ENCODE measurements around the gene TFR2. TPM values are rescaled to one million over a fixed set of nuclear protein-coding genes. Genes with fewer than 3 reads are reported as not detected.
A peak's percentile ranks its signal among the peaks of the same experiment; 100 is the strongest.
"Not testable (repeated sequence)": the region's sequence is repeated elsewhere in the genome, so short reads cannot be mapped to it uniquely, and the experiment has no call there.

The TFR2 gene
- total RNA-seq, 1 donor from 2014 or later, result not detected

GRCh38 chr7:100679129-100679926 lies 38.0 kb upstream of the TFR2 start:
- intact Hi-C loops (cut with micrococcal nuclease), result no loop called here
- peak; percentile 37 for DNase-seq
- ATAC-seq, result no peak

GRCh38 chr7:100678291-100678984 lies 37.1 kb upstream of the TFR2 start:
- no peak for ATAC-seq
- DNase-seq, result peak; percentile 45
- intact Hi-C loops (cut with micrococcal nuclease), result no loop called here

GRCh38 chr7:100677308-100678267 lies 36.2 kb upstream of the TFR2 start:
- peak; percentile 31 for DNase-seq
- intact Hi-C loops (cut with micrococcal nuclease), result no loop called here
- no peak for ATAC-seq

GRCh38 chr7:100676501-100677306 lies 35.4 kb upstream of the TFR2 start:
- intact Hi-C loops (cut with micrococcal nuclease), result no loop called here
- no peak for ATAC-seq
- peak; percentile 45 for DNase-seq

GRCh38 chr7:100675581-100676350 lies 34.4 kb upstream of the TFR2 start:
- ATAC-seq, result peak; percentile 36
- peak; percentile 91 for DNase-seq
- intact Hi-C loops (cut with micrococcal nuclease), result no loop called here

- ATAC-seq (peak; percentile 1), DNase-seq (peak; percentile 61)
- intact Hi-C loops (cut with micrococcal nuclease), result no loop called here
Measured at GRCh38 chr7:100675105-100675451, 33.7 kb upstream of the TFR2 start.

- DNase-seq, result peak; percentile 62
- no peak for ATAC-seq
- intact Hi-C loops (cut with micrococcal nuclease), result no loop called here
Measured at GRCh38 chr7:100674411-100675104, 33.2 kb upstream of the TFR2 start.

GRCh38 chr7:100673942-100674410 lies 32.6 kb upstream of the TFR2 start:
- peak; percentile 1 for ATAC-seq
- intact Hi-C loops (cut with micrococcal nuclease), result no loop called here
- peak; percentile 69 for DNase-seq

GRCh38 chr7:100673302-100673941 lies 32.1 kb upstream of the TFR2 start, which contains the start of gene GNB2:
GNB2 (plus strand) TSS chr7:100673740; CDS start chr7:100676266, 2,526 bp downstream.
- DNase-seq (peak; percentile 99), ATAC-seq (peak; percentile 86)
- intact Hi-C loops (cut with micrococcal nuclease), result no loop called here

GRCh38 chr7:100671353-100672327 lies 30.3 kb upstream of the TFR2 start:
- ATAC-seq, result no peak
- no peak for DNase-seq
- intact Hi-C loops (cut with micrococcal nuclease), result no loop called here

GRCh38 chr7:100670074-100670473 lies 28.7 kb upstream of the TFR2 start:
- DNase-seq (no peak), ATAC-seq (no peak)
- intact Hi-C loops (cut with micrococcal nuclease), result no loop called here

- ATAC-seq; intact Hi-C loops (cut with micrococcal nuclease); DNase-seq: not testable (repeated sequence)
Measured at GRCh38 chr7:100669106-100669505, 27.8 kb upstream of the TFR2 start.

- DNase-seq (no peak), ATAC-seq (no peak)
- intact Hi-C loops (cut with micrococcal nuclease), result no loop called here
Measured at GRCh38 chr7:100668069-100668449, 26.7 kb upstream of the TFR2 start.

GRCh38 chr7:100667331-100668068 lies 26.1 kb upstream of the TFR2 start:
- DNase-seq, result no peak
- intact Hi-C loops (cut with micrococcal nuclease), result no loop called here
- no peak for ATAC-seq

- intact Hi-C loops (cut with micrococcal nuclease), result no loop called here
- DNase-seq (no peak), ATAC-seq (no peak)
Measured at GRCh38 chr7:100665168-100665726, 23.9 kb upstream of the TFR2 start.

Measured in left ventricle myocardium superior (tissue), 1 donor.